SK-MEL-5 (cell line): ENCODE data around the gene CES1. TPM values are rescaled to one million over a fixed set of nuclear protein-coding genes. Genes with fewer than 3 reads are reported as not detected.
"Not testable (repeated sequence)": the region's sequence is repeated elsewhere in the genome, so short reads cannot be mapped to it uniquely, and the experiment has no call there.

ENCODE experiments used
- DNase-seq: peaks from one replicate; pipeline ENCODE4 v3.0.0-alpha.2; 2016; ENCODE audit warnings: low read depth, low spot score
- in situ Hi-C: cut with HindIII; loops from 2 replicates; pipeline ENCODE4 v1.10.0; 2016; ENCODE audit warnings: low sequenced_read_pairs, high pct_unique_total_duplicates, low pct_unique_long_range_greater_than_20kb
- polyA plus RNA-seq, 2 experiments: library from polyadenylated mRNA; depleted of rRNA; stranded (reverse); fragments of >200 nt; gene quantifications; 2 replicates each; pipeline ENCODE4 v1.2.3, GENCODE V29; 2015
- total RNA-seq: library from RNA; depleted of rRNA; stranded (reverse); fragments of >200 nt; shearing (Covaris generic); gene quantifications from 2 replicates; pipeline ENCODE4 v1.2.3, GENCODE V29; 2014; rRNA removed

The CES1 gene
- total RNA-seq = 2.3 and 2.6 TPM in 2 replicates
- 0.79 and 1.7 TPM in 2 replicates for polyA plus RNA-seq (2015; cell fraction: cytosol; rRNA removed)
- polyA plus RNA-seq (2015; cell fraction: nucleus; rRNA removed) = not detected in 2 replicates

GRCh38 chr16:55832773-55833691 lies at the start of gene CES1:
Gene CES1 (minus strand): TSS chr16:55833096. CDS start chr16:55833055, 41 bp downstream.
- in situ Hi-C loops = no loop called here
- no peak for DNase-seq

GRCh38 chr16:55876854-55877253 lies 44.0 kb upstream of the CES1 start:
- DNase-seq = no peak
- in situ Hi-C loops = no loop called here

GRCh38 chr16:55875273-55875672 lies 42.4 kb upstream of the CES1 start, which contains the start of gene CES5A:
Gene CES5A (minus strand): TSS chr16:55875373. CDS start chr16:55875221, 152 bp downstream.
- DNase-seq = no peak
- in situ Hi-C loops = no loop called here

- in situ Hi-C loops = no loop called here
Measured at GRCh38 chr16:55873122-55873521, 40.2 kb upstream of the CES1 start.

GRCh38 chr16:55872130-55872529 lies 39.2 kb upstream of the CES1 start:
- in situ Hi-C loops = no loop called here
- no peak for DNase-seq

More at GRCh38 chr16:55873122-55873521, 40.2 kb upstream of the CES1 start:
- DNase-seq = no peak

- no peak for DNase-seq
- in situ Hi-C loops = no loop called here
Measured at GRCh38 chr16:55871411-55872038, 38.6 kb upstream of the CES1 start.

GRCh38 chr16:55868980-55869379 lies 36.1 kb upstream of the CES1 start:
- in situ Hi-C loops = no loop called here

GRCh38 chr16:55868137-55868536 lies 35.2 kb upstream of the CES1 start:
- in situ Hi-C loops = no loop called here
- DNase-seq = no peak

More at GRCh38 chr16:55868980-55869379, 36.1 kb upstream of the CES1 start:
- DNase-seq = no peak

- DNase-seq = no peak
- in situ Hi-C loops = no loop called here
Measured at GRCh38 chr16:55861288-55861687, 28.4 kb upstream of the CES1 start.

GRCh38 chr16:55857650-55858049 lies 24.8 kb upstream of the CES1 start:
- DNase-seq, in situ Hi-C loops: not testable (repeated sequence)

- in situ Hi-C loops = no loop called here
- DNase-seq = no peak
Measured at GRCh38 chr16:55856950-55857349, 24.1 kb upstream of the CES1 start.

- in situ Hi-C loops = no loop called here
- no peak for DNase-seq
Measured at GRCh38 chr16:55853114-55853513, 20.2 kb upstream of the CES1 start.

- in situ Hi-C loops = no loop called here
- no peak for DNase-seq
Measured at GRCh38 chr16:55849536-55849935, 16.6 kb upstream of the CES1 start.

- in situ Hi-C loops = no loop called here
- no peak for DNase-seq
Measured at GRCh38 chr16:55846598-55847346, 13.9 kb upstream of the CES1 start.

- in situ Hi-C loops = no loop called here
- no peak for DNase-seq
Measured at GRCh38 chr16:55843105-55843395, 10.2 kb upstream of the CES1 start.

- in situ Hi-C loops = no loop called here
- peak; percentile 63 for DNase-seq
Measured at GRCh38 chr16:55842369-55843104, 9.6 kb upstream of the CES1 start.

GRCh38 chr16:55839115-55839514 lies 6.2 kb upstream of the CES1 start:
- DNase-seq = no peak
- in situ Hi-C loops = no loop called here
